MG63 (cell line): ENCODE measurements around the gene LSM14A. TPM values are rescaled to one million over a fixed set of nuclear protein-coding genes. Genes with fewer than 3 reads are reported as not detected.
A peak's percentile ranks its signal among the peaks of the same experiment; 100 is the strongest.
"Not testable (repeated sequence)": the region's sequence is repeated elsewhere in the genome, so short reads cannot be mapped to it uniquely, and the experiment has no call there.

ENCODE experiments used
- DNase-seq: peaks from one replicate; pipeline ENCODE4 v3.0.0-alpha.2; 2020
- H3K27me3 ChIP-seq: fragments of 250-450 bp; sonication (Bioruptor Pico); 2 replicates; pipeline ENCODE4 v1.5.1; 2020; ENCODE audit warnings: mild to moderate bottlenecking, moderate library complexity
- H3K36me3 ChIP-seq: fragments of 250-450 bp; sonication (Bioruptor Pico); 2 replicates; pipeline ENCODE4 v1.5.1; 2020; ENCODE audit warnings: mild to moderate bottlenecking, moderate library complexity
- H3K4me3 ChIP-seq: fragments of 250-450 bp; sonication (Bioruptor Pico); 2 replicates; pipeline ENCODE4 v1.5.1; 2020; ENCODE audit warnings: mild to moderate bottlenecking, moderate library complexity
- H3K9me3 ChIP-seq: fragments of 250-450 bp; sonication (Bioruptor Pico); 2 replicates; pipeline ENCODE4 v1.5.1; 2020; ENCODE audit warnings: mild to moderate bottlenecking, moderate library complexity
- total RNA-seq: library from RNA; depleted of rRNA; stranded (reverse); fragments of >200 nt; shearing (Covaris generic); gene quantifications from 2 replicates; pipeline ENCODE4 v1.2.3, GENCODE V29; 2014; ENCODE audit warnings: low replicate concordance

The LSM14A gene
- total RNA-seq, 1 experiment from 2014 or later = 54.8 TPM

GRCh38 chr19:34213283-34213682, 41.0 kb downstream of the LSM14A start:
- no peaks in the 10 kb centered on the region for H3K27me3 ChIP-seq
- H3K36me3 ChIP-seq = peaks cover 56% of the 10 kb centered on the region
- no peak overlapping the region for H3K4me3 ChIP-seq
- DNase-seq = no peak
- no peaks in the 10 kb centered on the region for H3K9me3 ChIP-seq

- H3K4me3 ChIP-seq = no peak overlapping the region
- no peaks in the 10 kb centered on the region for H3K27me3 ChIP-seq
- H3K36me3 ChIP-seq = peaks cover 56% of the 10 kb centered on the region
- H3K9me3 ChIP-seq = no peaks in the 10 kb centered on the region
- no peak for DNase-seq
These were observed 41.7 kb downstream of the LSM14A start for GRCh38 chr19:34214040-34214439.

GRCh38 chr19:34215006-34215665, 42.8 kb downstream of the LSM14A start:
- no peaks in the 10 kb centered on the region for H3K9me3 ChIP-seq
- no peak for DNase-seq
- no peak overlapping the region for H3K4me3 ChIP-seq
- peaks cover 57% of the 10 kb centered on the region for H3K36me3 ChIP-seq
- no peaks in the 10 kb centered on the region for H3K27me3 ChIP-seq

GRCh38 chr19:34215666-34216038, 43.3 kb downstream of the LSM14A start:
- DNase-seq = no peak
- H3K4me3 ChIP-seq = no peak overlapping the region
- H3K36me3 ChIP-seq = peaks cover 57% of the 10 kb centered on the region
- H3K27me3 ChIP-seq = no peaks in the 10 kb centered on the region
- no peaks in the 10 kb centered on the region for H3K9me3 ChIP-seq

DNA sequence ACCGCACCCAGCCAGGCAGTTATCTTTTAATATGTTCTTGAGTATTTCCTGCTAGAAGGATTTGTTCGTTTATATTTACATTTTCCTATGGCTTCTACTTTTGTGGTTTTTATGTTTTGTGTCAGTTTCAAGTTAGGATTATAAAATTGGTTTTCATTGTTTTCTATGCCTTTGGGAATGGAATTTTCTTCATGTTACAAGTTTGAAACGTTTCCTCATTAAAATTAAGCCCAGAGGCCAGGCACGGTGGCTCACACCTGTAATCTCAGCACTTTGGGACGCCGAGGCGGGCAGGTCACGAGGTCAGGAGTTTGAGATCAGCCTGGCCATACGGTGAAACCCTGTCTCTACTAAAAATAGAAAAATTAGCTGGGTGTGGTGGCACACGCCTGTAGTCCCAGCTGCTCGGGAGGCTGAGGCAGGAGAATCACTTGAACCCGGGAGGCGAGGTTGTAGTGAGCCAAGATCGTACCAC, 44.5 kb downstream of the LSM14A start:
- H3K9me3 ChIP-seq, H3K27me3 ChIP-seq, DNase-seq, H3K4me3 ChIP-seq: not testable (repeated sequence)
- H3K36me3 ChIP-seq = peaks cover 57% of the 10 kb centered on the region

DNA sequence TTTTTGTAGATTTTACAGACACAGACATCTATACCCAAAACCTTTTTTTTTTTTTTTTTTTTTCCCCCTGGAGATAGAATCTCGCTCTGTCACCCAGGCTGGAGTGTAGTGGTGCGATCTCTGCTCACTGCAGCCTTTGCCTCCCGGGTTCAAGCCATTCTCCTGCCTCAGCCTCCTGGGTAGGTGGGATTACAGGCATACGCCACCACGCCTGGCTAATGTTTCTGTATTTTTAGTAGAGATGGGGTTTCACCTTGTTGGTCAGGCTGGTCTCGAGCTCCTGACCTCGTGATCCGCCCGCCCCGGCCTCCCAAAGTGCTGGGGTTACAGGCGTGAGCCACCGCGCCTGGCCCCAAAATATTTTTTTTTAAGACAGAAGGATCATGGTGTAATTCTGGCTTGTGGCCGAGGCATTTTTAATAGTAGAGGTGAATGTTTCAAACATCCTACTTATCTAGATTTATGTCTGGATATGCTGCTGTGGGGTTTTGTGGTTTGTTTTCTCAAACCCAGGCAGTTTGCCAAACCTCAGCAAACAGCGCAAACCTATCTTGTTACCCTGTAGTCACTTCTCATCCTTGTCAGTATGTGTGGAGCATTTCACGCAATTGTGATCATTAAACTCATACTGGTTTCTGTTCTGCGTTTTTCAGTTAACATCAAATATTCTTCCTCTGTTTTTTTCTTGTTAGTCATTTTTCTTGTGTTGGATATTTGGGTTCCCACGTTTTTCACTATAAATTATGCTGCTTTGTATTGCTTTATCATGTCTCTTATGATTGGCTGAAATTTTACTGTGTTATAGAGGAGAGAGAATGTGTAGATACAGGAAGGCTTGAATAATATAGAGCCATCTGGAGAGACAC, 45.9 kb downstream of the LSM14A start:
- H3K9me3 ChIP-seq = no peaks in the 10 kb centered on the region
- peaks cover 67% of the 10 kb centered on the region for H3K36me3 ChIP-seq
- H3K27me3 ChIP-seq = no peaks in the 10 kb centered on the region
- H3K4me3 ChIP-seq = no peak overlapping the region
- DNase-seq = peak; percentile 64

- no peaks in the 10 kb centered on the region for H3K27me3 ChIP-seq
- H3K9me3 ChIP-seq = no peaks in the 10 kb centered on the region
- H3K36me3 ChIP-seq = peaks cover 67% of the 10 kb centered on the region
- no peak overlapping the region for H3K4me3 ChIP-seq
- no peak for DNase-seq
These were observed 46.5 kb downstream of the LSM14A start for GRCh38 chr19:34218818-34219164.

DNA sequence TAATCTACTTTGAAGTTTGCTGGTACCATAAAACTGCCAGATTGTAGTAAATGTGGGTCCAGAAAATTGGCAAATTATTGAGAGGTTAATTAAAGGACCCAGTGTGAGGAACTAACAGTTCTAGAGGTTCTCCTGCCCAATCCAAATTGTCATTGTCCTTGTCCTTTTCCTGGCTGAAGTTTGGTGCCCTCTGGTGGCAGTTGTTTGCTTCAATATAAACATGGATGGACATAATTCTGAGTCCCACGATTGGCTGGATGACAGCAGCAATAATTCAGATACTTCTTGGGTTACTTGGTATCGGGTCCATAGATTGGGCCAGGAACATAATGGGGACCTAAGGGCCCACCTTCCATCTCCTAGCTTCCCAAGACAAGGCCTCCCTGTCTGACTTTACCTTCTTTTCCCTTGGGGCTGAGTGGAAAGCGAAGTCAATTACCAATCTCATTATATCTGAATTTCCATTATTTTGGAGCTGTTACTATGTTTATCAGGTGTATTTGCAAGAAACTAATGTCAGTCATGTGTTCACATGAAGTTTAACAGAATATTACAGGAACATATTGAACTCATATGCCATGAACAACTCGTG, 48.3 kb downstream of the LSM14A start:
- H3K27me3 ChIP-seq = no peaks in the 10 kb centered on the region
- no peaks in the 10 kb centered on the region for H3K9me3 ChIP-seq
- DNase-seq = peak; percentile 40
- no peak overlapping the region for H3K4me3 ChIP-seq
- H3K36me3 ChIP-seq = peaks cover 74% of the 10 kb centered on the region

- H3K27me3 ChIP-seq = no peaks in the 10 kb centered on the region
- no peak overlapping the region for H3K4me3 ChIP-seq
- peaks cover 90% of the 10 kb centered on the region for H3K36me3 ChIP-seq
- no peak for DNase-seq
- no peaks in the 10 kb centered on the region for H3K9me3 ChIP-seq
These were observed 50.1 kb downstream of the LSM14A start for GRCh38 chr19:34222386-34222785.

DNA sequence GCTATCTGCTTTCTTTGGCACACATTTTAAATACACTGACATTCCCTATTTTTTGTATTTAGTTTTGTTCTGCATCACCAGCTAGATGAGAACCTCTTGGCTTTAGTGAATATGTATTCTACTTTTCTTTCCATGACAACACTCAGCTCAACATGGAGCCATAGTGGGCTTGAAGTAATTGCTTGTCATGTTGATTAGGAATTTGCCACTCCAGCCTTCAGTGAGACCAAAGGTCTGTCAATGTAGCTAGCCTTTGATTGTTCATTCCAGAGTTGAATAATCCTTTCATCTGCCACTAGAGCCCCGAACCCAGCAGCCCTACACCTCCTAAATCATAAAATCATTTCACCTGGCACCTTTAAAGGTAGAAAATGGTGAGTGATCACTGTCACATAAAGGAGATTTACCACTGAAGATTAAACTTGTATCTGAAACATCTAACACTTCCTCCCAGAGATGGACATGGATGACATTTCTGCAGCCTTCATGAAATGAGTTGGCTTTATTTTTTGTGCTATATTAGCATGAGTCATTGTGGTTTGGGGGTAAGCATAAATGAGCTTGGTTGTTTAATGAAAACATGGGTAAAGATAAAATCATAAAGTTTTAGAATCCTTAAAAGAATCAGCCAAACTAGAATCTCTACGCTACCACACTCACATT, 52.8 kb downstream of the LSM14A start:
- H3K4me3 ChIP-seq = no peak overlapping the region

DNA sequence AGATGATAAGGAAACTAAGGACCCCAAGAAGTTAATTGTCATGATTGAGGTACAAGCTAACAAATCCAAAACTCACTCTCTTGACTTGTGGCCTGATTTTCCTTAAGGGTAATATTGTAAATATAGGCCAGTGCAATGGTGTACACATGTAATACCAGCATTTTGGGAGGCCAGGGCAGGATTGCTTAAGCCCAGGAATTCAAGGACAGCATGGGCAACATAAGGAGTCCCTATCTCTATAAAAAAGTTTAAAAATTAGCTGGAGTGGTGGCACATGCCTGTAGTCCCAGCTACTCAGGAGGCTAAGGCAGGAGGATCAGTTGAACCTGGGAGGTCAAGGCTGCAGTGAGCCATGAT, 53.3 kb downstream of the LSM14A start:
- peaks cover 97% of the 10 kb centered on the region for H3K36me3 ChIP-seq
- H3K4me3 ChIP-seq = no peak overlapping the region
- DNase-seq = no peak
- no peaks in the 10 kb centered on the region for H3K27me3 ChIP-seq
- H3K9me3 ChIP-seq = no peaks in the 10 kb centered on the region

More for the DNA sequence above, 52.8 kb downstream of the LSM14A start:
- DNase-seq = no peak
- Histone ChIP-seq H3K36me3 (peaks cover 97% of the 10 kb centered on the region), H3K27me3 (no peaks in the 10 kb centered on the region), H3K9me3 (no peaks in the 10 kb centered on the region)

DNA sequence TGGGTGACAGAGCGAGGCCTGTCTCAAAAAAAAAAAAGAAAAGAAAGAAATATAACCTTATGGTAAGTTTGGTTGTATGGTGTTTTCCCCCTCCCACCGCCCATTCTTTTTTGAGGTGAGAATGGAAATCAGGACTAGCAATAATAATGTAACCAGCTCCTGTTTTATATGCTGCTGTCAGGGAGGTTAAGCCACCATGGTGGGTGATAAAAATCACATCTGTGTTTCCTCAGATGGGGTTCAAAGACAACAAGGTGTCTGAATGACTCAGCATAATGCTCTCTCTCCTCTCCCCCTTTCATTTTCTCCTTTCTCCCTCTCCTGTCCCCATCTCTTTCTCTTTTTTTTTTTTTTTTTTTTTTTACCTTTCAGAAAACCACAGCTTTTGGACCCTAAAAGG, 53.7 kb downstream of the LSM14A start:
- DNase-seq = no peak
- H3K27me3 ChIP-seq = no peaks in the 10 kb centered on the region
- H3K4me3 ChIP-seq = no peak overlapping the region
- peaks cover 98% of the 10 kb centered on the region for H3K36me3 ChIP-seq
- H3K9me3 ChIP-seq = no peaks in the 10 kb centered on the region

GRCh38 chr19:34228347-34228746, 56.0 kb downstream of the LSM14A start:
- DNase-seq = no peak
- peaks cover 76% of the 10 kb centered on the region for H3K36me3 ChIP-seq
- no peaks in the 10 kb centered on the region for H3K9me3 ChIP-seq
- no peak overlapping the region for H3K4me3 ChIP-seq
- H3K27me3 ChIP-seq = no peaks in the 10 kb centered on the region

DNA sequence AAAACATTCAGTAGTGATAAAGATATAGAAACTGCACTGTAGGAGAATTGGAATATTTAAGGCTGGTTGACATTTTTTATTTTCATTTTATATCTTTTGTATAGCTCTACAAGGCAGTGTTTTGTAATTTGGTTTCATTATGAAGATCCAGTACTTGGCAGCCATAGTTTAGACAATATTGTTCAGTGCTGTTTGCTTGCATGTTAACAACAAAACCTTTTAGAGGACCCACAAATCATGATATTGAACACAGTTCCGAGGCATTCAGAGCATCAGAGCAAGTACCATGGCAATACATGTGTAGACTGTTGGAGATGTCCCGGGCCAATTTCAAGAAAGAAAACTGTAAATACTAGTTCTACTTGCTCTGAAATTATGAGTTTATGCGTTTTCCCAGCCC, 56.5 kb downstream of the LSM14A start:
- no peaks in the 10 kb centered on the region for H3K27me3 ChIP-seq
- no peaks in the 10 kb centered on the region for H3K9me3 ChIP-seq
- peaks cover 72% of the 10 kb centered on the region for H3K36me3 ChIP-seq
- H3K4me3 ChIP-seq = no peak overlapping the region
- no peak for DNase-seq

DNA sequence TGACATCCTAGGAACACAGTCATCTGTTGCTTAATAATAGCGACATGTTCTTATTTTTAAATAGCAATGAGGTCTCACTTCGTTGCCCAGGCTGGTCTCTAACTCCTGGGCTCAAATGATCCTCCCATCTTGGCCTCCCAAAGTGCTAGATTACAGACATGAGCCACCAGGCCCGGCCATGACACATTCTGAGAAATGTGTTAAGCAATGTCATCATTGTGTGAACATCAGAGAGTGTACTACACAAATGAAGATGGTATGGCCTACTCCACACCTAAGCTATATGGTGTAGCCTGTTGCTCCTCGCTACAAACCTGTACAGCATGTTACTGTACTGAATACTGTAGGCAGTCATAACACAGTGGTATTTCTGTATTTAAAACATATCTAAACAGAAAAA, 57.4 kb downstream of the LSM14A start:
- peaks cover 64% of the 10 kb centered on the region for H3K36me3 ChIP-seq
- no peaks in the 10 kb centered on the region for H3K9me3 ChIP-seq
- no peak for DNase-seq
- H3K4me3 ChIP-seq = no peak overlapping the region
- no peaks in the 10 kb centered on the region for H3K27me3 ChIP-seq

GRCh38 chr19:34230820-34231219, 58.5 kb downstream of the LSM14A start:
- Histone ChIP-seq H3K4me3 (no peak overlapping the region), H3K36me3 (peaks cover 58% of the 10 kb centered on the region), H3K9me3 (no peaks in the 10 kb centered on the region), H3K27me3 (no peaks in the 10 kb centered on the region)
- DNase-seq = no peak

DNA sequence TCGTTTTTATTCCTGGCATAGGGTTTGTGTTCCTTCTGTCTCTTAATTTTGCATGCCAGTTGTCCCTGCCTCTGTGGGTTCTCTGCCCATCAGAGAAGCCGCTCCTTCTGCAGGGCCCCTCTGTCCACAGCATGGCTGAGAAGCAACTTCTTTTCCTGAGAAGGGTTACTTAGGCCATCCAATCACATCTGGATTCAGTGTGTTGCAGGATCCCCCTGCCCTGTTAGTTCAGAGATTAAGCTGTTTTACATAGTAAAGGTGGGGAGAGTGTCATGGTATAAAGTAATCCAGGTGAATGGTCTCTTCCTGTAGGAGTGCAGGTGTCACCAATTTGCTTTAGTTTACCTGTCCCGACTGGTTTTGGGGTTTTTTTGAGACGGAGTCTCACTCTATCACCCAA, 59.1 kb downstream of the LSM14A start:
- peaks cover 52% of the 10 kb centered on the region for H3K36me3 ChIP-seq
- H3K4me3 ChIP-seq = no peak overlapping the region
- no peak for DNase-seq
- no peaks in the 10 kb centered on the region for H3K27me3 ChIP-seq
- H3K9me3 ChIP-seq = no peaks in the 10 kb centered on the region
